ENCODE measurements around the gene CEP104. TPM values are rescaled to one million over a fixed set of nuclear protein-coding genes. Genes with fewer than 3 reads are reported as not detected.

The CEP104 gene
- total and polyA plus RNA-seq, 8 donors: 32.5 to 49.5 (median 35.3) TPM

DNA sequence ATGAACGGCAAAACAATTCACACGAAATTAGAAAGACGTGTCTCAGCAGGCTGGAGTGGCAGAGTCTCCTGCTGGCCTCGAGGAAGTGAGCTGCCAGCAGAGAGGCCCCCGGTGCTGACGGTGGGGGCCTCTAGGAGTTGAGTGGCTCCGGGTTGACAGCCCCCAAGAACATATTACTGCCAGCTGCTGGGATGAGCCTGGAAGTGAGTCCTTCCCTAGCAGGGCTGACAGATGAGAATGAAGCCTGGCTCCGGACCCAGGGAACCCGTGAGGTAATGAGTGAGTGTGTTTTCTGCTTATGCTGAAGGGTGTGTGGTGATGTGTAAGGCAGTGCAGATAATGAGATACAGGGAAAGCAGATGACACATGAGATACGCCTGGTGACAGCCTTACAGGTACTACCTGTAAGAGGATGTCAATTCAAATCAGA is 37.2 kb downstream of the CEP104 start:
- Histone ChIP-seq H3K9me3 (no peaks in the 10 kb centered on the region), H3K36me3 (peaks cover 0 to 78% of the 10 kb centered on the region in 2 donors)

DNA sequence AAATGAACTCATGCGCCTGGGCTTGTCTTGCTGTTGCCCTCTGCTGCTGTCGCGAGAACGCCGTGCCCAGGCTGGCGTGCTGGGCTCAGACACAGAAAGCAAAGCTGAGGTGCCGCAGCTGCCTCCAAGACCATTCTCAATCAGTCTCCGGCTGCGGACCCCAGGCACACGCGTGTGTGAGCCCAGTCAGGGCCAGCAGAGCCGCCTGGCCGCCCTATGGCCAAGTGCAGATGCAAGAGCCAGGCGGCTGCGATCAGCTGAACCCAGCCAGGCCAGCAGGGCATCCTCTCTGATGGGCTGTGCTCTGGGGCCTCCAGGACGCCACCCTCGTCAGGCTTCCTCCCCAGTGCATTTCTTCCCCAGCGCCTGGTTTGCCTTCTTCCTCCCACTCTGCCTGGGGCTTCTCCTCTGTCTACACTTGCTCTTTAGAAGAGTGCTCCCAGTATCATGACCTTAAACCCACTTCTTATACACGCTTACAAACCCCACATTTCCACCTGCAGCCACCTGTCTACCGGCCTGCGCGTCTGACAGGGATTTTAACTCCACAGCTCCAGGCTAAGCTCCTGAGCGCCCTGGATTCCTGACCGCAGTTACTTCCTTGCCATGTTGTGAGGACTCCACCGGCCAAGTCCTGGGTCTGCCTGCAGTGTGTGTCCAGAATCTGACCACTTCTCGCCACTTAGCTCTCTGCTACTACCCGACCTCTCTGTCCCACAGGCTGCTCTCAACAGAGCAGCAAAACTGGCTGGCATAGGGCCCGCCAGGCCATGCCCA is 39.0 kb downstream of the CEP104 start:
- H3K4me3 ChIP-seq: no peak overlapping the region
- TF ChIP-seq, protein P1, sequence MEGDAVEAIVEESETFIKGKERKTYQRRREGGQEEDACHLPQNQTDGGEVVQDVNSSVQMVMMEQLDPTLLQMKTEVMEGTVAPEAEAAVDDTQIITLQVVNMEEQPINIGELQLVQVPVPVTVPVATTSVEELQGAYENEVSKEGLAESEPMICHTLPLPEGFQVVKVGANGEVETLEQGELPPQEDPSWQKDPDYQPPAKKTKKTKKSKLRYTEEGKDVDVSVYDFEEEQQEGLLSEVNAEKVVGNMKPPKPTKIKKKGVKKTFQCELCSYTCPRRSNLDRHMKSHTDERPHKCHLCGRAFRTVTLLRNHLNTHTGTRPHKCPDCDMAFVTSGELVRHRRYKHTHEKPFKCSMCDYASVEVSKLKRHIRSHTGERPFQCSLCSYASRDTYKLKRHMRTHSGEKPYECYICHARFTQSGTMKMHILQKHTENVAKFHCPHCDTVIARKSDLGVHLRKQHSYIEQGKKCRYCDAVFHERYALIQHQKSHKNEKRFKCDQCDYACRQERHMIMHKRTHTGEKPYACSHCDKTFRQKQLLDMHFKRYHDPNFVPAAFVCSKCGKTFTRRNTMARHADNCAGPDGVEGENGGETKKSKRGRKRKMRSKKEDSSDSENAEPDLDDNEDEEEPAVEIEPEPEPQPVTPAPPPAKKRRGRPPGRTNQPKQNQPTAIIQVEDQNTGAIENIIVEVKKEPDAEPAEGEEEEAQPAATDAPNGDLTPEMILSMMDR (IDR thresholded peaks at IDR 0.05): no peak
- H3K27ac ChIP-seq: no peak overlapping the region
- ATAC-seq (no peak), DNase-seq (no peak)
- peaks cover 0 to 70% of the 10 kb centered on the region in 2 donors for H3K36me3 ChIP-seq
- no peaks in the 10 kb centered on the region for H3K9me3 ChIP-seq
- no peaks in the 10 kb centered on the region for H3K4me1 ChIP-seq
- intact Hi-C loops (cut with DNase I): no loop called here
- H3K27me3 ChIP-seq: no peaks in the 10 kb centered on the region

More for the DNA sequence above, 37.2 kb downstream of the CEP104 start:
- intact Hi-C loops (cut with DNase I): no loop called here
- DNase-seq: no peak
- Histone ChIP-seq H3K4me3 (no peak overlapping the region), H3K27ac (no peak overlapping the region), H3K4me1 (no peaks in the 10 kb centered on the region), H3K27me3 (no peaks in the 10 kb centered on the region)
- TF ChIP-seq, protein P1 (IDR thresholded peaks at IDR 0.05): no peak
- no peak for ATAC-seq

DNA sequence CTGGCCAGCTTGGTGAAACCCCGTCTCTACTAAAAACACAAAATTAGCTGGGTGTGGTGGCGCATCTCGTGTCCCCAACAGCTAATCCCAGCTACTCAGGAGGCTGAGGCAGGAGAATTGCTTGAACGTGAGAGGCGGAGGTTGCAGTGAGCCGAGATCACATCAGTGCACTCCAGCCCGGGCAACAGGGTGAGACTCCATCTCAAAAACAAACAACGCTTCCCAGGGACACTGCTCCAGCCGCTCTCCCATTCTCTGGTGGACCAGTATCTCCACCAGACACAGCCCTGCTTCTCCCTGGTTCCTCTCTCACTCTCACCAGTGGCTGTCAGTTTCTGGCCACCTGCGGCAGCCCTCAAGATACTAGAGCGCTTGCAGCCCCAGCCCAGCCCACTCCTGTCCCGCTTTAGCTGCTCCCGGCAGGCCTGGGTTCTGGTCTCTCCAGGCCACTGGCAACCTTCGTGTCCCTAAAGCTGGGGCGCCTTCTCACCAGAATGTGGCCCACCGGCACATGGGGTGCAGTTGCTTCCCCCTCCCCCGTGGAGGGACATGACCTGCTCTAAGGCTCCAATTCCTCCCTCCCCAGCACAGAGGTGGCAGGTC is 39.8 kb downstream of the CEP104 start:
- intact Hi-C loops (cut with DNase I): no loop called here
- DNase-seq (no peak), ATAC-seq (no peak)
- no peaks in the 10 kb centered on the region for H3K27me3 ChIP-seq
- no peaks in the 10 kb centered on the region for H3K9me3 ChIP-seq
- TF ChIP-seq, protein P1 (IDR thresholded peaks at IDR 0.05): no peak
- H3K27ac ChIP-seq: no peak overlapping the region
- H3K36me3 ChIP-seq: peaks cover 0 to 63% of the 10 kb centered on the region in 2 donors
- H3K4me1 ChIP-seq: no peaks in the 10 kb centered on the region
- H3K4me3 ChIP-seq: no peak overlapping the region

DNA sequence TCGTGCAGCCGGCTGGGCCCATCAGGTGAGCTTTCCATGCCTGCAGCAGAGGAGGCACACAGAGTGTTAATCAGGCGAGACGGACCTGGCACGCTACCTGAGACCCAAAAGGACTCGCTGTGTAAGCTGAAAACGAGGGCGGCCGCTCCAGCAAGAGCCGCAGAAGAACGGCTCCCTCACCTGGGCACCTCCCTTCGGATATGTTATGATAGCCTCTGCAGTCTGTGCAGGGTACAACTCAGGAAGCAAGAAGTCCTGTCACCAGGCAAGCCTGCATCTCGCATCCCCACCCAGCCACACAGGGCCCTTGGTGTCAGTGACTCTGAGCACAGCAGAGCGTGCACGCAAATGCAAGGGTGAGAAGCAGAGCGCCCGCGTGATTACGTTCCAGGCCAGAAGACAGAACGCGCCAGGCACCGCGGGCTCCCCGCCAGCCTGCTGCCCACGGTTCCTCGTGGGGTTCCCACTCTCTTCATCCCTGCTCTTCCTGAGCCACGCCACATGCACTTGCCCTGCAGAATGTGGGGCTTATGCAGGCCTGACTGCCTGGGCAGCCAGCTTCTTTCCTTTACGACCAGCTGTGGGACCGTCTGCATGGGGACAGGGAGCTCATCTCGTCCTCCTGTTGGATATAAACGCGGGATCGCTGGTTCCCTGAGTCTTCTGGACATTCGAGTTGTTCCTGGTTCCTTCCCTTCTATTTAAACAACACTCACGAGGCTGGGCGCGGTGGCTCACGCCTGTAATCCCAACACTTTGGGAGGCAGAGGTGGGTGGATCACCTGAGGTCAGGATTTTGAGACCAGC is 40.5 kb downstream of the CEP104 start:
- no peaks in the 10 kb centered on the region for H3K4me1 ChIP-seq
- H3K27ac ChIP-seq: no peak overlapping the region
- TF ChIP-seq, protein P1 (IDR thresholded peaks at IDR 0.05): no peak
- no peaks in the 10 kb centered on the region for H3K9me3 ChIP-seq
- H3K27me3 ChIP-seq: no peaks in the 10 kb centered on the region
- intact Hi-C loops (cut with DNase I): no loop called here
- ATAC-seq (no peak), DNase-seq (no peak)
- H3K36me3 ChIP-seq: peaks cover 0 to 56% of the 10 kb centered on the region in 2 donors
- H3K4me3 ChIP-seq: no peak overlapping the region
